SK-N-SH treated with all-trans-retinoic acid at 6 μM for 48 hours (cell line): ENCODE results near the gene NHEJ1.
A peak's percentile ranks its signal among the peaks of the same experiment; 100 is the strongest.

ENCODE experiments used
- ATAC-seq: fragments of 200-7000 bp; cut with Tn5 transposase; 3 replicates; pipeline ENCODE4 v1.9.1; 2020; ENCODE audit warnings: mild to moderate bottlenecking, moderate library complexity
- ARNTL ChIP-seq: fragments of 450-650 bp; formaldehyde crosslinking; IDR thresholded peaks from 2 replicates; pipeline ENCODE4 v1.5.0; 2020; ENCODE audit warnings: low read depth, mild to moderate bottlenecking, moderate library complexity, borderline replicate concordance
- CSDC2 ChIP-seq: fragments of 250-450 bp; sonication (Bioruptor Pico); IDR thresholded peaks from 2 replicates; pipeline ENCODE4 v1.5.0; 2020; ENCODE audit warnings: mild to moderate bottlenecking, moderate library complexity
- ESRRG ChIP-seq: fragments of 250-450 bp; sonication (Bioruptor Pico); IDR thresholded peaks from 2 replicates; pipeline ENCODE4 v1.6.1; 2021; ENCODE audit warnings: mild to moderate bottlenecking
- GLIS3 ChIP-seq: fragments of 250-450 bp; sonication (Bioruptor Pico); IDR thresholded peaks from 2 replicates; pipeline ENCODE4 v1.5.0; 2020; ENCODE audit warnings: mild to moderate bottlenecking, moderate library complexity
- ISL1 ChIP-seq: fragments of 250-450 bp; sonication (Bioruptor Pico); IDR thresholded peaks from 2 replicates; pipeline ENCODE4 v2.1.2; 2022; ENCODE audit warnings: mild to moderate bottlenecking, moderate library complexity
- OSR1 ChIP-seq: fragments of 250-450 bp; sonication (Bioruptor Pico); IDR thresholded peaks from 2 replicates; pipeline ENCODE4 v1.8.0; 2022; ENCODE audit warnings: moderate library complexity, mild to moderate bottlenecking, inconsistent platforms
- PPARA ChIP-seq: fragments of 250-450 bp; sonication (Bioruptor Pico); IDR thresholded peaks from 2 replicates; pipeline ENCODE4 v1.5.0; 2020; ENCODE audit warnings: mild to moderate bottlenecking, borderline replicate concordance
- RARB ChIP-seq: fragments of 250-450 bp; sonication (Bioruptor Pico); IDR thresholded peaks from 2 replicates; pipeline ENCODE4 v1.8.0; 2021; ENCODE audit warnings: mild to moderate bottlenecking, moderate library complexity
- TCF4 ChIP-seq: fragments of 250-450 bp; sonication (Bioruptor Pico); IDR thresholded peaks from 2 replicates; pipeline ENCODE4 v1.8.0; 2021; ENCODE audit warnings: mild to moderate bottlenecking, moderate library complexity, borderline replicate concordance
- TOX ChIP-seq: fragments of 250-450 bp; sonication (Bioruptor Pico); IDR thresholded peaks from 2 replicates; pipeline ENCODE4 v1.8.0; 2021; ENCODE audit warnings: mild to moderate bottlenecking, moderate library complexity, borderline replicate concordance
- ZC3H10 ChIP-seq: fragments of 250-450 bp; sonication (Bioruptor Pico); IDR thresholded peaks from 2 replicates; pipeline ENCODE4 v1.5.1; 2021; ENCODE audit warnings: mild to moderate bottlenecking, moderate library complexity
- ZFP3 ChIP-seq: fragments of 250-450 bp; sonication (Bioruptor Pico); IDR thresholded peaks from 2 replicates; pipeline ENCODE4 v1.5.0; 2020; ENCODE audit warnings: mild to moderate bottlenecking, moderate library complexity
- ZFP30 ChIP-seq: fragments of 450-650 bp; formaldehyde crosslinking; IDR thresholded peaks from 2 replicates; pipeline ENCODE4 v1.5.0; 2022; ENCODE audit warnings: mild to moderate bottlenecking, moderate library complexity
- ZNF565 ChIP-seq: fragments of 450-650 bp; formaldehyde crosslinking; conservative IDR thresholded peaks from 2 replicates; pipeline ENCODE4 v1.5.0; 2020; ENCODE audit warnings: low read depth, mild to moderate bottlenecking, moderate library complexity
- ZNF70 ChIP-seq: fragments of 450-650 bp; formaldehyde crosslinking; IDR thresholded peaks from 2 replicates; pipeline ENCODE4 v1.5.0; 2020; ENCODE audit warnings: mild to moderate bottlenecking, moderate library complexity
- ZNF8 ChIP-seq: fragments of 450-650 bp; formaldehyde crosslinking; IDR thresholded peaks from 2 replicates; pipeline ENCODE4 v1.5.0; 2020; ENCODE audit warnings: mild to moderate bottlenecking, moderate library complexity
- TF ChIP-seq, protein P1 (sequence below): fragments of 250-450 bp; sonication (Bioruptor Pico); IDR thresholded peaks from 2 replicates; pipeline ENCODE4 v1.8.0; 2020; ENCODE audit warnings: mild to moderate bottlenecking, moderate library complexity, borderline replicate concordance
- TF ChIP-seq, protein P2 (sequence below): fragments of 250-450 bp; sonication (Bioruptor Pico); IDR thresholded peaks from 2 replicates; pipeline ENCODE4 v1.8.0; 2021; ENCODE audit warnings: low read depth, mild to moderate bottlenecking, moderate library complexity, borderline replicate concordance
- TF ChIP-seq, protein P3 (sequence below): fragments of 250-450 bp; sonication (Bioruptor Pico); IDR thresholded peaks from 2 replicates; pipeline ENCODE4 v1.5.0; 2020; ENCODE audit warnings: mild to moderate bottlenecking, moderate library complexity
- TF ChIP-seq, protein P4 (sequence below): fragments of 250-450 bp; sonication (Bioruptor Pico); IDR thresholded peaks from 2 replicates; pipeline ENCODE4 v1.5.1; 2020; ENCODE audit warnings: low read depth, mild to moderate bottlenecking, moderate library complexity

Gene NHEJ1

DNA sequence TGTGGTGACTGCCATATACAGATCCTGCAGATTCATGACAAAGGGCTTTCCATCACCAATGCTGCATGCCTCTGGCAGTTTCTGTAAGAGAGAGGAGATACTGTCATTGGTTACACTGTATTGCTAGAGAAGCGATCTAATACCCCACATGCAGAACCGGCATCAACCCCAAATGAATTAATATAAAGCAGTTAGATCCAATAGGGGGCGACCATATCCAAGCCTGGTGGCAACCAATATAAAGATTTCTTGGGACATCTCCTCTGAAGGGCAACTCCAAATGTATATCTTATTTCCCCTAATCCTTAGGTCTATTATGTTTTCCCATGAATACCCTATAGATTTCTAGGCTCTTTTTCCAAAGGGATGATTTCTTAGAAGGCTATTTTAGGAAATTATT, 82.5 kb downstream of the NHEJ1 start:
- no peak for TF ChIP-seq ZC3H10 (CRISPR knock-in tag)
- no peak for TF ChIP-seq GLIS3 (CRISPR knock-in tag)
- TF ChIP-seq ZFP3 (CRISPR knock-in tag), result no peak
- TF ChIP-seq TOX, result no peak
- TF ChIP-seq, protein P1, sequence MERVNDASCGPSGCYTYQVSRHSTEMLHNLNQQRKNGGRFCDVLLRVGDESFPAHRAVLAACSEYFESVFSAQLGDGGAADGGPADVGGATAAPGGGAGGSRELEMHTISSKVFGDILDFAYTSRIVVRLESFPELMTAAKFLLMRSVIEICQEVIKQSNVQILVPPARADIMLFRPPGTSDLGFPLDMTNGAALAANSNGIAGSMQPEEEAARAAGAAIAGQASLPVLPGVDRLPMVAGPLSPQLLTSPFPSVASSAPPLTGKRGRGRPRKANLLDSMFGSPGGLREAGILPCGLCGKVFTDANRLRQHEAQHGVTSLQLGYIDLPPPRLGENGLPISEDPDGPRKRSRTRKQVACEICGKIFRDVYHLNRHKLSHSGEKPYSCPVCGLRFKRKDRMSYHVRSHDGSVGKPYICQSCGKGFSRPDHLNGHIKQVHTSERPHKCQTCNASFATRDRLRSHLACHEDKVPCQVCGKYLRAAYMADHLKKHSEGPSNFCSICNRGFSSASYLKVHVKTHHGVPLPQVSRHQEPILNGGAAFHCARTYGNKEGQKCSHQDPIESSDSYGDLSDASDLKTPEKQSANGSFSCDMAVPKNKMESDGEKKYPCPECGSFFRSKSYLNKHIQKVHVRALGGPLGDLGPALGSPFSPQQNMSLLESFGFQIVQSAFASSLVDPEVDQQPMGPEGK, result no peak
- TF ChIP-seq, protein P2, sequence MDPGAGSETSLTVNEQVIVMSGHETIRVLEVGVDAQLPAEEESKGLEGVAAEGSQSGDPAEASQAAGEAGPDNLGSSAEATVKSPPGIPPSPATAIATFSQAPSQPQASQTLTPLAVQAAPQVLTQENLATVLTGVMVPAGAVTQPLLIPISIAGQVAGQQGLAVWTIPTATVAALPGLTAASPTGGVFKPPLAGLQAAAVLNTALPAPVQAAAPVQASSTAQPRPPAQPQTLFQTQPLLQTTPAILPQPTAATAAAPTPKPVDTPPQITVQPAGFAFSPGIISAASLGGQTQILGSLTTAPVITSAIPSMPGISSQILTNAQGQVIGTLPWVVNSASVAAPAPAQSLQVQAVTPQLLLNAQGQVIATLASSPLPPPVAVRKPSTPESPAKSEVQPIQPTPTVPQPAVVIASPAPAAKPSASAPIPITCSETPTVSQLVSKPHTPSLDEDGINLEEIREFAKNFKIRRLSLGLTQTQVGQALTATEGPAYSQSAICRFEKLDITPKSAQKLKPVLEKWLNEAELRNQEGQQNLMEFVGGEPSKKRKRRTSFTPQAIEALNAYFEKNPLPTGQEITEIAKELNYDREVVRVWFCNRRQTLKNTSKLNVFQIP, result no peak
- no peak for TF ChIP-seq CSDC2 (CRISPR knock-in tag)
- no peak for TF ChIP-seq ZNF565 (CRISPR knock-in tag)
- TF ChIP-seq ISL1, result no peak
- no peak for TF ChIP-seq OSR1 (CRISPR knock-in tag)
- no peak for TF ChIP-seq ZNF8 (CRISPR knock-in tag)
- no peak for TF ChIP-seq RARB (CRISPR knock-in tag)
- TF ChIP-seq ESRRG, result no peak
- TF ChIP-seq, protein P3, sequence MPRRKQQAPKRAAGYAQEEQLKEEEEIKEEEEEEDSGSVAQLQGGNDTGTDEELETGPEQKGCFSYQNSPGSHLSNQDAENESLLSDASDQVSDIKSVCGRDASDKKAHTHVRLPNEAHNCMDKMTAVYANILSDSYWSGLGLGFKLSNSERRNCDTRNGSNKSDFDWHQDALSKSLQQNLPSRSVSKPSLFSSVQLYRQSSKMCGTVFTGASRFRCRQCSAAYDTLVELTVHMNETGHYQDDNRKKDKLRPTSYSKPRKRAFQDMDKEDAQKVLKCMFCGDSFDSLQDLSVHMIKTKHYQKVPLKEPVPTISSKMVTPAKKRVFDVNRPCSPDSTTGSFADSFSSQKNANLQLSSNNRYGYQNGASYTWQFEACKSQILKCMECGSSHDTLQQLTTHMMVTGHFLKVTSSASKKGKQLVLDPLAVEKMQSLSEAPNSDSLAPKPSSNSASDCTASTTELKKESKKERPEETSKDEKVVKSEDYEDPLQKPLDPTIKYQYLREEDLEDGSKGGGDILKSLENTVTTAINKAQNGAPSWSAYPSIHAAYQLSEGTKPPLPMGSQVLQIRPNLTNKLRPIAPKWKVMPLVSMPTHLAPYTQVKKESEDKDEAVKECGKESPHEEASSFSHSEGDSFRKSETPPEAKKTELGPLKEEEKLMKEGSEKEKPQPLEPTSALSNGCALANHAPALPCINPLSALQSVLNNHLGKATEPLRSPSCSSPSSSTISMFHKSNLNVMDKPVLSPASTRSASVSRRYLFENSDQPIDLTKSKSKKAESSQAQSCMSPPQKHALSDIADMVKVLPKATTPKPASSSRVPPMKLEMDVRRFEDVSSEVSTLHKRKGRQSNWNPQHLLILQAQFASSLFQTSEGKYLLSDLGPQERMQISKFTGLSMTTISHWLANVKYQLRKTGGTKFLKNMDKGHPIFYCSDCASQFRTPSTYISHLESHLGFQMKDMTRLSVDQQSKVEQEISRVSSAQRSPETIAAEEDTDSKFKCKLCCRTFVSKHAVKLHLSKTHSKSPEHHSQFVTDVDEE (CRISPR knock-in tag), result no peak
- no peak for TF ChIP-seq ARNTL (CRISPR knock-in tag)
- TF ChIP-seq PPARA, result no peak
- ATAC-seq, result no peak

DNA sequence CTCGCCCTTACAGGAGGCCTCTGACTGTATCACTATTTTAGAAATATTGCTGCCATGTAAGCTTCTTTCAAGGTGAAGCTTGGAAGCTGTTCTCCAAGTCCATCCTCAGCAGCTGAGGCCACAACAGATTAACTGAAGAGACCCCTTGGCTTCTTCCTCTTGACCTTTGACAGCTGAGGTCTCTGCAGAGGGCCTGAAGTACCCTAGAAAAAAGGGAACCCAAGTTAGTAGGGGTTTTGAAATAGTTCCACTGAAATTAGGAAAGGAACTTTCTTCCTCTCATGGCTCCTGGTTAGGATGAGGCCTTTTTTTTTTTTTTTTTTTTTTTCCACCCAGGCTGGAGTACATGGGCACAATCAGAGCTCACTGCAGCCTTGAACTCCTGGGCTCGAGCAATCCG, 84.4 kb downstream of the NHEJ1 start:
- TF ChIP-seq TCF4 (CRISPR knock-in tag) (no peak), ZFP30 (CRISPR knock-in tag) (no peak), CSDC2 (CRISPR knock-in tag) (no peak)
- no peak for ATAC-seq

DNA sequence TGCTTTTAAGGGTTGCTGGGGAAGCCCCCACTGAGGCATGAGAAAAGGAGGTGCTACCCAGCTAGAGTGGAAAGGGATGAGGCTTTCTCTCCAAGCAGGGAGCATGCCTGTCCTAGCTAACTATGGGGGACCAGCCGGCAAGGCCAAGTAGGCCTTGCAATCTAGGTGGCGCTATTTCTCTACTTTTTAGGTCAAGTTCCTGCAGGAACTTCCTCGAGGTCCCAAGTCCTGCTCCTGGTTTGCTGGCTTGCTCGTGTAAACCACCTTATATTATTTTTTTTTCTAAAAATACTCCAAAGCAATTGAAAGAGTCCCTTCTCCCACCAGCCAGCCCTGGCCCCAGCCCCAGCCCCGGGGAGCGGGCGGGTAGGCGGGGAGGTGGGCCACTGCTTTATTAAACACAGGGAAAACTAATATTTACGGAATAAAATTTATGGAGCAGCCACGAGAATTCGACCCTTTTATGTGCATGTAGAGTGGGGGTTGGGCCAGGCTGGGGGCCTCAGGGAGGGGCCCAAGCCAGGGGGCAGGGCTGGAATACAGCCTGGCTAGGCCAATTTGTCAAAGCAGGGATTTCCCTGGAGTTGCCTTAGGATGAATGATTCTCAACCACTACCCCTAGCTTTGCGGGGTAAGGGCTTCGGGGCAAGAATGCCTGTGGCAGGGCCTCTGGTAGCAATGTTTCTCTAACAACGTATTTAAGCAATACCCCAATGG, 87.0 kb downstream of the NHEJ1 start:
- TF ChIP-seq ESRRG, result no peak
- TF ChIP-seq, protein P3 (CRISPR knock-in tag), result no peak
- no peak for TF ChIP-seq ZNF70
- TF ChIP-seq ZNF565 (CRISPR knock-in tag), result no peak
- TF ChIP-seq, protein P2, result no peak
- TF ChIP-seq, protein P4, sequence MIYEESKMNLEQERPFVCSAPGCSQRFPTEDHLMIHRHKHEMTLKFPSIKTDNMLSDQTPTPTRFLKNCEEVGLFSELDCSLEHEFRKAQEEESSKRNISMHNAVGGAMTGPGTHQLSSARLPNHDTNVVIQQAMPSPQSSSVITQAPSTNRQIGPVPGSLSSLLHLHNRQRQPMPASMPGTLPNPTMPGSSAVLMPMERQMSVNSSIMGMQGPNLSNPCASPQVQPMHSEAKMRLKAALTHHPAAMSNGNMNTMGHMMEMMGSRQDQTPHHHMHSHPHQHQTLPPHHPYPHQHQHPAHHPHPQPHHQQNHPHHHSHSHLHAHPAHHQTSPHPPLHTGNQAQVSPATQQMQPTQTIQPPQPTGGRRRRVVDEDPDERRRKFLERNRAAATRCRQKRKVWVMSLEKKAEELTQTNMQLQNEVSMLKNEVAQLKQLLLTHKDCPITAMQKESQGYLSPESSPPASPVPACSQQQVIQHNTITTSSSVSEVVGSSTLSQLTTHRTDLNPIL, result no peak
- no peak for TF ChIP-seq CSDC2 (CRISPR knock-in tag)
- no peak for TF ChIP-seq RARB (CRISPR knock-in tag)
- TF ChIP-seq TCF4 (CRISPR knock-in tag), result no peak
- ATAC-seq, result peak; percentile 75; the same call in 2 of the 3 replicates
